Right forelimb (tissue), 1 donor: ENCODE measurements around the gene UBXN7.
A peak's percentile ranks its signal among the peaks of the same experiment; 100 is the strongest.
"Not testable (repeated sequence)": the region's sequence is repeated elsewhere in the genome, so short reads cannot be mapped to it uniquely, and the experiment has no call there.

Experiments used
- DNase-seq: peaks from one replicate; pipeline ENCODE4 v3.0.0-alpha.2; 2018

The UBXN7 gene

GRCh38 chr3:196354132-196354531 is 78.1 kb downstream of the UBXN7 start:
- no peak for DNase-seq

- DNase-seq, result no peak
These were observed 80.7 kb downstream of the UBXN7 start for GRCh38 chr3:196351541-196351940.

GRCh38 chr3:196350067-196350466 is 82.2 kb downstream of the UBXN7 start:
- no peak for DNase-seq

DNA sequence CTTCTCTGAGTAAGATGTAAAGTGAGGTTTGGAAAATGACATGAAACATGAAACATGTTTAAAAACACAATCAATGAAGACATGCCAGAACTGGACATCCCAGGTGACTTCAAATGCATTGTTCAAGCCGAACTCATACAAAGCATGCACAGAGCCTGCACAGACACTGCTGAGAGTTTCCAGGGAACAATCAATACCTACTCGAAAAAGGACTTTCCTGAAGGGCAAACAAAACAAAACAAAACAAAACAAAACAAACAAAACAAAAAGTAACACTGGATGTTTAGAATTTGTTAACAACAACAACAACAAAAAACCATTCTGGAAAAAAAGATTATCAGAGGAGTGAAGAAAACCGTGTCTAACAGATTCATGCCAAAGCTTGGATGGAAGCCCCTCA is 83.5 kb downstream of the UBXN7 start:
- DNase-seq, result no peak

- no peak for DNase-seq
These were observed 87.6 kb downstream of the UBXN7 start for GRCh38 chr3:196344663-196345062.

DNA sequence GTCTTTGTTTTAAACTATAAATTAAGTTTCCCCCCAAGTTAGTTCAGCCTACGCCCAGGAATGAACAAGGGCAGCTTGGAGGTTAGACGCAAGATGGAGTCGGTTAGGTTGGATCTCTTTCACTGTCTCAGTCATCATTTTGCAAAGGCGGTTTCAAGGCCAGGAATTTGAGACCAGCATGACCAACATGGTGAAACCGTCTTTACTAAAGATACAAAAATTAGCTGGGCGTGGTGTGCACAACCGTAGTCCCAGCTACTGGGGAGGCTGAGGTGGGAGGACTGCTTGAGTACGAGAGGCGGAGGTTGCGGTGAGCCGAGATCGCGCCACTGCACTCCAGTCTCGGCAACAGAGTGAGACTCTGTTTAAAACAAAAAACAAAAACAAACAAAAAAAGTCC is 88.3 kb downstream of the UBXN7 start:
- not testable (repeated sequence) for DNase-seq

DNA sequence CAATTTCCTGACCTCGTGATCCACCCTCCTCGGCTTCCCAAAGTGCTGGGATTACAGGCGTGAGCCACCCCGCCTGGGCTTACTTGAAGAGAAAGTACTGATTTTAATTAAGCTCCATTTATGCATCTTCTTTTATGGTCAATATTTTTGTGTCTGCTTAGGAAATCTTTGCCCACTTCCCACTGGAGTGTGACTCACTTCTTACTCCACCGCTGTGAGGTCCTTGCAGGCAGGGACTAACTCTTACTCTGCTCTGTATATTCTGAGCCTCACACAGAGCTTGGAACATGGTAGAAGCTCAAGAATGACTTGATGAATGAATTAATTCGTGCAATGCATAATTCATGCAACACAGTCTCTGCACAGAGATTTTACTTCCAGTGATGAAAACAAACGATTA is 91.1 kb downstream of the UBXN7 start:
- DNase-seq, result no peak

GRCh38 chr3:196340466-196340865 is 91.8 kb downstream of the UBXN7 start:
- no peak for DNase-seq

GRCh38 chr3:196339493-196340254 is 92.6 kb downstream of the UBXN7 start:
- DNase-seq, result no peak

- DNase-seq, result no peak
These were observed 93.2 kb downstream of the UBXN7 start for GRCh38 chr3:196339044-196339443.

GRCh38 chr3:196336319-196337145 is 95.7 kb downstream of the UBXN7 start:
- DNase-seq, result no peak

GRCh38 chr3:196335503-196335948 is 96.7 kb downstream of the UBXN7 start:
- DNase-seq, result no peak

DNA sequence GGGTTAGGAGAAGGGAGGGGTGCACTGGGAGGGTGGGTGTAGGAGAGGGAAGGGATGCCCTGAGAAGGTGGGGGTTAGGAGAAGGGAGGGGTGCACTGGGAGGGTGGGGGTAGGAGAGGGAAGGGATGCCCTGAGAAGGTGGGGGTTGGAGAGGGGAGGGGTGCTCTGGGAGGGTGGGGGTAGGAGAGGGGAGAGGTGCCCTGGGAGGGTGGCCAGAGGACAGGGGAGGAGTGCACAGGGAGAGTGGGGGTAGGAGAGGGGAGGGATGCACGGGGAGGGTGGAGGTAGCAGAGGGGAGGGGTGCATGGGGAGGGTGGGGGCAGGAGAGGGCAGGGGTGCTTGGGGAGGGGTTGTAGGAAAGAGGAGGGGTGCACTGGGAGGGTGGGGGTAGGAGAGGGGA is 97.2 kb downstream of the UBXN7 start:
- no peak for DNase-seq

DNA sequence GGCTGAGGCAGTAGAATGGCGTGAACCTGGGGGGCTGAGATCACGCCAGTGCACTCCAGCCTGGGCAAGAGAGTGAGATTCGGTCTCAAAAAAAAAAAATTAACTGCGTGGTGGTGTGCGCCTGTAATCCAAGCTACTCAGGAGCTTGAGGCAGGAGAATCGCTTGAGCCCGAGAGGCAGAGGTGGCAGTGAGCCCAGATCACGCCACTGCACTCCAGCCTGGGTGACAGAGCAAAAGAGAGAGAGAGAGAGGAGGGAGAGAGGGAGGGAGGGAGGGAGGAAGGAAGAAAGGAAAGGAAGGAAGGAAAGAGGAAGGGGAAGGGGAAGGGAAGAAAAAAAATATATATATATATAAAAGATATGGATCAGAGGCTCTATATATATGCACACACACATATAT is 100.1 kb downstream of the UBXN7 start:
- DNase-seq, result no peak

GRCh38 chr3:196327405-196327804 is 104.8 kb downstream of the UBXN7 start:
- DNase-seq, result no peak

- no peak for DNase-seq
These were observed 105.3 kb downstream of the UBXN7 start for GRCh38 chr3:196326936-196327335.

- peak; percentile 55 for DNase-seq
These were observed 108.5 kb downstream of the UBXN7 start for GRCh38 chr3:196323691-196324090.

- DNase-seq, result no peak
These were observed 109.2 kb downstream of the UBXN7 start for GRCh38 chr3:196323016-196323415.

DNA sequence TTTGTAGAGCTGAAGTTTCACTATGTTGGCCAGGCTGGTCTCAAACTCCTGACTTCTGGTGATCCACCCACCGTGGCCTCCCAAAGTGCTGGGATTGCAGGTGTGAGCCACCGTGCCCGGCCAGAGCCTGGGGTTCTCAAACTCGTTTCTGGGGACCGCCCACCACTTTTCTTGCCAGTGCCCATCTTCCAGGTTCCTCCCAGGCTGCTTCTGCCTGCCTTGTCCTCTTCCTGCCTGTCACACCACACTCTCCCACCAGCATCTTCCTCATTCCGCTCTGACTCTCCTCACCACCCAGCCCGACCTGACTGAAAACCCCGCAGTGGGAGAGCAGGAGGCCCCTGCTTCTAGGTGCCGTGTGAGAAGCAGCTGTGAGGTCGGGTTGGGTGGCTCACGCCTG is 111.1 kb downstream of the UBXN7 start:
- no peak for DNase-seq

DNA sequence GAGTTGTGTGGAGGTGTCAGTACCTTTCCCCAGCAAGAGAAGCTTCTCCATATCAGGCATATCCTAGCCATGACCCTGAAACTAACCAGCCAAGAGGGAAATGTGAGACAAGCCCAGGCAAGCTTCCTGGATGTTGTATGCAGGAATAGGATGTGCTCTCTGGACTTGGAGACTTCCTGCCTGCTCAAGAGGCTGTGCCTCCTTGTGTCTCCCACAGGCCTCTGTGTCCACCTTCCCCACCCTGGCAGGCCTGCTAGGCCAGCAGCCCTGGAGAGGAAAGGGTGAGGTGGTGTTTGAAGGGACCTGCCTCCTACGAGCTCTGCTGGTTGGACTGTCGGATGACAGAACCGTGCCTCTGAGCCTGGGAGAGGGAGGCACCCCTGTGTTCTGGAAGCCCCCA is 112.1 kb downstream of the UBXN7 start:
- no peak for DNase-seq

DNA sequence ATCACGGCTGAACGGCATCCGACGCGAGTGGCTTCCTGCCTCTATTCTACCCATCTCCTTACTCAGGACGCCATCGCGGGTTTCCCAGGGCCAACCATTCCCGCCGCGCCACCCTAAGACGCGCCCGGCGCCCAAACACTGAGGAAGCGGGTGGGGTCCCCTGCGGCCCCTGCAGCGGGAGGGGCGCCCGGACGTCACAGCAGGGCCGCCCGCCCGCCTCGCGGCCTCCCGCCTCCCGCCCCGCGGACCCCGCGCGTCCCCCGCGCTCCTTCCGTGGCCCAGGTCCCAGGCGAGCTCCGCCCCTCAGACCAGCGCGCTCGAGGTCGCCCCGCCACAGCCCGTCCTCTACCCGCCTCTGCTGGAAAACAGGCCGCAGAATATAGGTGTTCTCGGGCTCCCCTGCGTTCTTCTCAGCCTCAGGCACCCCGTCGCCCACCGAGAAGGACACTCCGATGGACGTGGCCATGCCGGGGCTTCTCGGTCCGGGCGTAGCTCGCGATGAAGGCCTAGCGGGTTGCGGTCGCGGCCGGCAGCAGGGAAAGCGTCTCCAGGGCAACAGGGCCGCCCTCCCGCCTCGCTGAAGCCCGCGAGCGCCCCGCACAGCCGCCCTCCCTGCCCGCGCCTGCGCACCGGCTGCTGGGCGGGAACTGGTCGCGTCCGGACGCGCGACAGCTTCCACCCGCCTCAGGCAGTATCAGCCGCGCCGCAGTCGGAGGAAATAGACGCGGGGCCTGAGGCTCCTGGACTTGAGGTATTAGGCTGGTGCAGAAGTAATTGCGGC is 114.3 kb downstream of the UBXN7 start, which contains the start of gene DYNLT2B:
DYNLT2B (minus strand) TSS at position 554 of the 781 bp plus-strand sequence; CDS start at position 466, 88 bp downstream.
- peak; percentile 92 for DNase-seq

- not testable (repeated sequence) for DNase-seq
These were observed 115.2 kb downstream of the UBXN7 start for GRCh38 chr3:196316799-196317686.
